Hematopoietic multipotent progenitor cell treated with erythropoietin and hydrocortisone succinate and interleukin-3 and kit ligand, for 15 days (in vitro differentiated cells): ENCODE results near the gene UGT1A7.
"Not testable (repeated sequence)": the region's sequence is repeated elsewhere in the genome, so short reads cannot be mapped to it uniquely, and the experiment has no call there.

ENCODE experiments used
- DNase-seq: peaks from one replicate; pipeline ENCODE4 v3.0.0-alpha.2; 2015; ENCODE audit warnings: low spot score

UGT1A7 gene

GRCh38 chr2:233680361-233681045 lies 1.2 kb upstream of the UGT1A7 start:
- no peak for DNase-seq

GRCh38 chr2:233684640-233685039 lies 2.9 kb downstream of the UGT1A7 start:
- DNase-seq: no peak

GRCh38 chr2:233686928-233687327 lies 5.2 kb downstream of the UGT1A7 start:
- DNase-seq: no peak

GRCh38 chr2:233688341-233688740 lies 6.6 kb downstream of the UGT1A7 start:
- DNase-seq: no peak

GRCh38 chr2:233689031-233689430 lies 7.3 kb downstream of the UGT1A7 start:
- DNase-seq: no peak

- DNase-seq: no peak
These were observed 7.8 kb downstream of the UGT1A7 start for GRCh38 chr2:233689501-233689900.

GRCh38 chr2:233690444-233690843 lies 8.7 kb downstream of the UGT1A7 start:
- DNase-seq: no peak

GRCh38 chr2:233691443-233692433 lies 10.0 kb downstream of the UGT1A7 start:
- no peak for DNase-seq

- no peak for DNase-seq
These were observed 10.9 kb downstream of the UGT1A7 start, which contains the start of gene UGT1A6 for GRCh38 chr2:233692648-233693047. TSS of gene UGT1A6 (plus strand) at chr2:233692890. CDS start at chr2:233693005, 115 bp downstream.

GRCh38 chr2:233693963-233694362 lies 12.3 kb downstream of the UGT1A7 start:
- no peak for DNase-seq

GRCh38 chr2:233698740-233699139 lies 17.0 kb downstream of the UGT1A7 start:
- no peak for DNase-seq

GRCh38 chr2:233699424-233700027 lies 17.8 kb downstream of the UGT1A7 start:
- DNase-seq: no peak

GRCh38 chr2:233700028-233700635 lies 18.4 kb downstream of the UGT1A7 start:
- peak; percentile 9 for DNase-seq

- not testable (repeated sequence) for DNase-seq
These were observed 19.1 kb downstream of the UGT1A7 start for GRCh38 chr2:233700842-233701241.

- DNase-seq: no peak
These were observed 20.5 kb downstream of the UGT1A7 start for GRCh38 chr2:233702238-233702637.

- DNase-seq: no peak
These were observed 24.3 kb downstream of the UGT1A7 start for GRCh38 chr2:233705911-233706506.

- DNase-seq: no peak
These were observed 25.0 kb downstream of the UGT1A7 start for GRCh38 chr2:233706720-233707119.

GRCh38 chr2:233707940-233708644 lies 26.4 kb downstream of the UGT1A7 start:
- DNase-seq: no peak

GRCh38 chr2:233708942-233709341 lies 27.2 kb downstream of the UGT1A7 start:
- no peak for DNase-seq

GRCh38 chr2:233711312-233712008 lies 29.8 kb downstream of the UGT1A7 start:
- peak; percentile 58 for DNase-seq
